Activated B cell treated with CpG ODN at 0.5 μM for 24 hours (primary cell): ENCODE results near the gene PDK2. TPM values are rescaled to one million over a fixed set of nuclear protein-coding genes. Genes with fewer than 3 reads are reported as not detected.

Experiments
- ATAC-seq: fragments of 200-7000 bp; cut with Tn5 transposase; one replicate; pipeline ENCODE4 v1.10.0; 2021; ENCODE audit warnings: low read depth, mild to moderate bottlenecking, moderate library complexity
- CTCF ChIA-PET: fragments of 350-600 bp; sonication (Branson Sonifier 250); formaldehyde crosslinking; loops from one replicate; lab custom pipeline; 2021; ENCODE audit warnings: antibody characterized with exemption; lab: Charles Lee
- POLR2A ChIA-PET: fragments of 350-600 bp; sonication (Branson Sonifier 250); formaldehyde crosslinking; loops from one replicate; lab custom pipeline; 2021; ENCODE audit warnings: antibody characterized with exemption; lab: Charles Lee
- DNase-seq: peaks from one replicate; pipeline ENCODE4 v3.0.0; 2022
- H3K27ac Mint-ChIP-seq: one replicate; pipeline ENCODE4 v1.8.0; 2020; ENCODE audit warnings: mixed read lengths
- H3K27me3 Mint-ChIP-seq: one replicate; pipeline ENCODE4 v1.8.0; 2021; ENCODE audit warnings: mixed read lengths
- H3K36me3 Mint-ChIP-seq: one replicate; pipeline ENCODE4 v1.8.0; 2021; ENCODE audit warnings: low read depth, mixed read lengths
- H3K4me1 Mint-ChIP-seq: one replicate; pipeline ENCODE4 v1.8.0; 2021; ENCODE audit warnings: mixed read lengths
- H3K4me3 Mint-ChIP-seq: one replicate; pipeline ENCODE4 v1.8.0; 2020; ENCODE audit warnings: mild to moderate bottlenecking, mixed read lengths
- H3K9me3 Mint-ChIP-seq: one replicate; pipeline ENCODE4 v1.8.0; 2020; ENCODE audit warnings: mixed read lengths
- CTCF ChIP-seq: fragments of 200-600 bp; IDR thresholded peaks from one replicate; pipeline ENCODE4 v1.8.0; 2022; ENCODE audit warnings: antibody characterized with exemption, mild to moderate bottlenecking
- intact Hi-C: fragments of 100-400 bp; cut with micrococcal nuclease; formaldehyde crosslinking; loops from one replicate; pipeline ENCODE4 v1.15.1; 2024
- total RNA-seq: library from RNA; stranded (reverse); gene quantifications from 2 replicates; pipeline ENCODE4 v1.2.3, GENCODE V29; 2022

PDK2 gene
- total RNA-seq, 1 donor from 2014 or later: 15.9 TPM

GRCh38 chr17:50062293-50063243 lies 32.6 kb upstream of the PDK2 start:
- ATAC-seq (no peak), DNase-seq (no peak)
- Mint-ChIP-seq H3K27me3 (peaks cover 18% of the 10 kb centered on the region), H3K36me3 (peaks cover 3% of the 10 kb centered on the region), H3K4me1 (peaks cover 5% of the 10 kb centered on the region), H3K4me3 (no peak overlapping the region), H3K27ac (no peak overlapping the region), H3K9me3 (no peaks in the 10 kb centered on the region)
- ChIA-PET CTCF (interaction anchor here (1.0 kb wide), 1 partner anchor 32 kb away, joined by 3 read pairs; the partner anchor contains the start of gene PDK2), POLR2A (no interaction called here)
- intact Hi-C loops: no loop called here
- TF ChIP-seq CTCF: no peak

GRCh38 chr17:50063561-50064252 lies 31.4 kb upstream of the PDK2 start:
- ChIA-PET POLR2A (no interaction called here), CTCF (no interaction called here)
- Mint-ChIP-seq H3K36me3 (peaks cover 3% of the 10 kb centered on the region), H3K4me3 (no peak overlapping the region), H3K27me3 (peaks cover 8% of the 10 kb centered on the region), H3K27ac (no peak overlapping the region), H3K9me3 (no peaks in the 10 kb centered on the region), H3K4me1 (no peaks in the 10 kb centered on the region)
- ATAC-seq: no peak
- no peak for DNase-seq
- TF ChIP-seq CTCF: no peak
- intact Hi-C loops: no loop called here

- CTCF ChIA-PET: no interaction called here
- POLR2A ChIA-PET: no interaction called here
- peaks cover 5% of the 10 kb centered on the region for H3K27me3 Mint-ChIP-seq
- peaks cover 3% of the 10 kb centered on the region for H3K36me3 Mint-ChIP-seq
- ATAC-seq: no peak
- TF ChIP-seq CTCF: no peak
- H3K9me3 Mint-ChIP-seq: no peaks in the 10 kb centered on the region
- no peak overlapping the region for H3K4me3 Mint-ChIP-seq
- intact Hi-C loops: no loop called here
- no peaks in the 10 kb centered on the region for H3K4me1 Mint-ChIP-seq
- no peak for DNase-seq
- no peak overlapping the region for H3K27ac Mint-ChIP-seq
Measured at GRCh38 chr17:50064253-50065001, 30.7 kb upstream of the PDK2 start.

GRCh38 chr17:50065056-50065455 lies 30.1 kb upstream of the PDK2 start:
- CTCF ChIA-PET: no interaction called here
- POLR2A ChIA-PET: no interaction called here

More at GRCh38 chr17:50065056-50065455, 30.1 kb upstream of the PDK2 start:
- Mint-ChIP-seq H3K27ac (no peak overlapping the region), H3K4me3 (no peak overlapping the region), H3K27me3 (peaks cover 3% of the 10 kb centered on the region), H3K9me3 (no peaks in the 10 kb centered on the region), H3K36me3 (peaks cover 3% of the 10 kb centered on the region), H3K4me1 (no peaks in the 10 kb centered on the region)
- intact Hi-C loops: no loop called here
- no peak for TF ChIP-seq CTCF
- DNase-seq: no peak
- ATAC-seq: no peak
